CD14-positive monocyte (primary cell): Measurements from ENCODE around the gene ZFX. TPM values are rescaled to one million over a fixed set of nuclear protein-coding genes. Genes with fewer than 3 reads are reported as not detected.

Experiments used
- DNase-seq, 3 donors: peaks; one replicate each; pipeline ENCODE4 v3.0.0-alpha.2; 2011 to 2022
- H2AFZ ChIP-seq: 2 replicates; pipeline ENCODE4 v1.6.0; 2012; ENCODE audit warnings: mild to moderate bottlenecking, low read depth, low read length, inconsistent platforms; ENCODE audit not compliant: insufficient read depth, poor library complexity, severe bottlenecking
- H3K27ac ChIP-seq, 2 donors: 1 replicate in 1 of 2; 2 replicates in 1 of 2; pipeline ENCODE4 v1.5.1; 2012 to 2013; ENCODE audit warnings: low read length in 2 of 2, control low read depth in 1 of 2, inconsistent platforms in 1 of 2, low read depth in 1 of 2, mild to moderate bottlenecking in 1 of 2
- H3K27me3 ChIP-seq, 2 donors: one replicate each; pipeline versions ENCODE4 v1.6.0 to v1.6.1; 2011 to 2013; ENCODE audit warnings: low read length in 2 of 2; ENCODE audit not compliant: control insufficient read depth in 2 of 2, insufficient read depth in 2 of 2
- H3K36me3 ChIP-seq, 2 donors: replicated peaks in 1 of 2; 1 replicate in 1 of 2; 2 replicates in 1 of 2; pipeline versions ENCODE4 v1.5.1 to v1.6.1; 2012 to 2013; ENCODE audit warnings: low read length in 2 of 2, control low read depth in 1 of 2, inconsistent platforms in 1 of 2, mild to moderate bottlenecking in 1 of 2; ENCODE audit not compliant: insufficient read depth in 2 of 2, control insufficient read depth in 1 of 2
- H3K4me1 ChIP-seq, 2 donors: 1 replicate in 1 of 2; 2 replicates in 1 of 2; pipeline versions ENCODE4 v1.5.1 to v1.6.1; 2012 to 2013; ENCODE audit warnings: low read length in 2 of 2, control low read depth in 1 of 2, inconsistent platforms in 1 of 2, mild to moderate bottlenecking in 1 of 2, moderate library complexity in 1 of 2; ENCODE audit not compliant: insufficient read depth in 2 of 2, control insufficient read depth in 1 of 2
- H3K4me2 ChIP-seq: replicated peaks from 2 replicates; pipeline ENCODE3; 2012; ENCODE audit warnings: low read length, moderate library complexity, mild to moderate bottlenecking; ENCODE audit not compliant: poor library complexity, severe bottlenecking; ENCODE audit errors: extremely low read depth
- H3K4me3 ChIP-seq, 3 experiments: fragments of 200-600 bp in 1 of 3; sonication (generic) in 1 of 3; replicated peaks in 1 of 3; 1 replicate in 2 of 3; 2 replicates in 1 of 3; pipeline ENCODE4 v1.5.1; 2011 to 2013; ENCODE audit warnings: low read length in 3 of 3, mild to moderate bottlenecking in 3 of 3, control low read depth in 2 of 3, low read depth in 2 of 3, inconsistent platforms in 1 of 3, moderate library complexity in 1 of 3
- H3K79me2 ChIP-seq: 2 replicates; pipeline ENCODE4 v1.6.0; 2012; ENCODE audit warnings: mild to moderate bottlenecking, control low read depth, inconsistent platforms, low read length, moderate library complexity; ENCODE audit not compliant: insufficient read depth
- H3K9ac ChIP-seq: 2 replicates; pipeline ENCODE4 v1.6.0; 2017; ENCODE audit warnings: low read length, mild to moderate bottlenecking; ENCODE audit not compliant: insufficient read depth, poor library complexity, severe bottlenecking
- H3K9me3 ChIP-seq, 2 donors: replicated peaks in 1 of 2; 1 replicate in 1 of 2; 2 replicates in 1 of 2; pipeline versions ENCODE4 v1.5.1 to v1.6.1; 2012 to 2013; ENCODE audit warnings: low read length in 2 of 2, control low read depth in 1 of 2; ENCODE audit not compliant: control insufficient read depth in 1 of 2, insufficient read depth in 1 of 2
- H4K20me1 ChIP-seq: 2 replicates; pipeline ENCODE4 v1.6.0; 2012; ENCODE audit warnings: mild to moderate bottlenecking, low read length, control low read depth, moderate library complexity; ENCODE audit not compliant: insufficient read depth
- H3K27ac Mint-ChIP-seq, 7 donors: one replicate each; pipeline ENCODE4 v1.8.0; 2020; ENCODE audit warnings: mild to moderate bottlenecking in 7 of 7, mixed read lengths in 7 of 7, moderate library complexity in 6 of 7, inconsistent platforms in 2 of 7
- H3K27me3 Mint-ChIP-seq, 3 donors: one replicate each; pipeline ENCODE4 v1.8.0; 2021 to 2022; ENCODE audit warnings: low read depth in 3 of 3, mild to moderate bottlenecking in 3 of 3, mixed read lengths in 3 of 3, moderate library complexity in 3 of 3, inconsistent platforms in 1 of 3
- H3K36me3 Mint-ChIP-seq, 2 donors: one replicate each; pipeline ENCODE4 v1.8.0; 2020; ENCODE audit warnings: mixed read lengths in 2 of 2, inconsistent platforms in 1 of 2, mild to moderate bottlenecking in 1 of 2
- H3K4me1 Mint-ChIP-seq: one replicate; pipeline ENCODE4 v1.8.0; 2020; ENCODE audit warnings: mild to moderate bottlenecking, mixed read lengths
- H3K4me3 Mint-ChIP-seq, 2 donors: one replicate each; pipeline ENCODE4 v1.8.0; 2020; ENCODE audit warnings: mild to moderate bottlenecking in 2 of 2, mixed read lengths in 2 of 2, moderate library complexity in 1 of 2
- H3K9me3 Mint-ChIP-seq, 7 donors: one replicate each; pipeline ENCODE4 v1.8.0; 2020 to 2022; ENCODE audit warnings: mixed read lengths in 7 of 7, mild to moderate bottlenecking in 6 of 7, moderate library complexity in 6 of 7, inconsistent platforms in 2 of 7
- CTCF ChIP-seq: fragments of 200-600 bp; IDR thresholded peaks from one replicate; pipeline ENCODE4 v1.8.0; 2022; ENCODE audit warnings: antibody characterized with exemption, mild to moderate bottlenecking
- WGBS: methylation state at CpG from one replicate; pipeline ENCODE4 v1.1.5; 2013; ENCODE audit warnings: missing lambda C conversion rate; ENCODE audit not compliant: insufficient coverage; 5-methylcytosine and 5-hydroxymethylcytosine counted together
- intact Hi-C, 2 donors: fragments of 100-400 bp; cut with micrococcal nuclease; formaldehyde crosslinking; loops; one replicate each; pipeline versions ENCODE4 v1.15.0 to v1.15.1; 2023
- polyA plus RNA-seq, 3 donors: library from polyadenylated mRNA; depleted of rRNA in 1 of 3; unstranded in 2 of 3; stranded (reverse) in 1 of 3; fragments of 300-500 nt in 2 of 3; fragments of >200 nt in 1 of 3; fragmentation: Illumina TruSeq in 2 of 3; gene quantifications; 1 replicate in 2 of 3; 2 replicates in 1 of 3; pipeline ENCODE4 v1.2.3, GENCODE V29; 2012 to 2021

ZFX gene
- polyA plus RNA-seq, 3 donors = 22.3 to 31.1 (median 30.2) TPM

GRCh38 chrX:24146283-24146949 lies 3.1 kb upstream of the ZFX start:
- Mint-ChIP-seq H3K27me3 (peaks cover 0 to 2% (median 1%) of the 10 kb centered on the region in 3 donors), H3K36me3 (peaks cover 0 to under 1% of the 10 kb centered on the region in 2 donors), H3K9me3 (no peaks in the 10 kb centered on the region), H3K4me1 (peaks cover 23% of the 10 kb centered on the region), H3K27ac (peak overlapping the region in 5 of 7 donors; percentile 30 to 74 (median 45)), H3K4me3 (peak overlapping the region; percentile 24 to 59)
- intact Hi-C loops = no loop called here
- WGBS = no CpG with 5 or more reads among the region's 6 CpGs
- peaks cover 18% of the 10 kb centered on the region for H3K79me2 ChIP-seq
- H3K4me2 ChIP-seq = peak overlapping the region; percentile 56
- no peaks in the 10 kb centered on the region for H3K36me3 ChIP-seq
- no peak overlapping the region for H3K9ac ChIP-seq
- H3K27ac ChIP-seq = peak overlapping the region in 1 of 2 donors; percentile 72
- peaks cover 11% of the 10 kb centered on the region for H4K20me1 ChIP-seq
- peaks cover 16 to 36% of the 10 kb centered on the region in 2 donors for H3K4me1 ChIP-seq
- peak overlapping the region; percentile 5 to 41 (median 26) for H3K4me3 ChIP-seq
- H3K9me3 ChIP-seq = no peaks in the 10 kb centered on the region
- TF ChIP-seq CTCF = no peak
- no peak for DNase-seq
- no peaks in the 10 kb centered on the region for H3K27me3 ChIP-seq
- peak overlapping the region; percentile 68 for H2AFZ ChIP-seq

GRCh38 chrX:24147165-24147564 lies 2.4 kb upstream of the ZFX start:
- Histone ChIP-seq H3K4me2 (no peak overlapping the region), H3K27me3 (no peaks in the 10 kb centered on the region), H3K4me1 (peaks cover 19 to 43% of the 10 kb centered on the region in 2 donors), H3K9ac (no peak overlapping the region), H3K27ac (peak overlapping the region in 1 of 2 donors; percentile 72), H3K4me3 (no peak overlapping the region), H3K36me3 (no peaks in the 10 kb centered on the region), H2AFZ (no peak overlapping the region), H4K20me1 (peaks cover 18% of the 10 kb centered on the region), H3K79me2 (peaks cover 25% of the 10 kb centered on the region), H3K9me3 (no peaks in the 10 kb centered on the region)
- H3K4me3 Mint-ChIP-seq = no peak overlapping the region
- H3K9me3 Mint-ChIP-seq = no peaks in the 10 kb centered on the region
- DNase-seq = no peak
- peaks cover 3 to 7% of the 10 kb centered on the region in 2 donors for H3K36me3 Mint-ChIP-seq
- no peak for TF ChIP-seq CTCF
- H3K27me3 Mint-ChIP-seq = peaks cover 0 to 2% (median 0%) of the 10 kb centered on the region in 3 donors
- H3K4me1 Mint-ChIP-seq = peaks cover 27% of the 10 kb centered on the region
- intact Hi-C loops = no loop called here
- peak overlapping the region in 3 of 7 donors; percentile 49 to 84 (median 65) for H3K27ac Mint-ChIP-seq
